Chondrocyte (in vitro differentiated cells): ENCODE measurements around the gene PTPRN2. TPM values are rescaled to one million over a fixed set of nuclear protein-coding genes. Genes with fewer than 3 reads are reported as not detected.
"Not testable (repeated sequence)": the region's sequence is repeated elsewhere in the genome, so short reads cannot be mapped to it uniquely, and the experiment has no call there.

Source experiments
- DNase-seq: peaks from one replicate; pipeline ENCODE4 v3.0.0; 2021; ENCODE audit warnings: mixed read lengths, low spot score
- H3K27ac Mint-ChIP-seq: one replicate; pipeline ENCODE4 v1.8.0; 2021; ENCODE audit warnings: mild to moderate bottlenecking, moderate library complexity, mixed read lengths; ENCODE audit not compliant: unreplicated experiment
- H3K27me3 Mint-ChIP-seq: 2 replicates; pipeline ENCODE4 v1.8.0; 2021; ENCODE audit warnings: low read depth, mixed read lengths
- H3K36me3 Mint-ChIP-seq: 2 replicates; pipeline ENCODE4 v1.8.0; 2021; ENCODE audit warnings: low read depth, mixed read lengths
- H3K4me1 Mint-ChIP-seq: 2 replicates; pipeline ENCODE4 v1.8.0; 2021; ENCODE audit warnings: low read depth, mild to moderate bottlenecking, mixed read lengths
- H3K4me3 Mint-ChIP-seq: one replicate; pipeline ENCODE4 v1.8.0; 2021; ENCODE audit warnings: mild to moderate bottlenecking, moderate library complexity, mixed read lengths; ENCODE audit not compliant: unreplicated experiment
- H3K9me3 Mint-ChIP-seq: 2 replicates; pipeline ENCODE4 v1.8.0; 2021; ENCODE audit warnings: low read depth, mixed read lengths
- total RNA-seq: library from RNA; stranded (reverse); gene quantifications from 3 replicates; pipeline ENCODE4 v1.2.1, GENCODE V29; 2021
- TF ChIP-seq, protein P1 (sequence below): fragments of 200-600 bp; sonication (generic); IDR thresholded peaks from 2 replicates; pipeline ENCODE4 v1.5.0; 2021; ENCODE audit warnings: antibody characterized with exemption, mild to moderate bottlenecking, moderate library complexity

PTPRN2 gene
- total RNA-seq, 1 donor from 2014 or later, result 0.30 TPM

DNA sequence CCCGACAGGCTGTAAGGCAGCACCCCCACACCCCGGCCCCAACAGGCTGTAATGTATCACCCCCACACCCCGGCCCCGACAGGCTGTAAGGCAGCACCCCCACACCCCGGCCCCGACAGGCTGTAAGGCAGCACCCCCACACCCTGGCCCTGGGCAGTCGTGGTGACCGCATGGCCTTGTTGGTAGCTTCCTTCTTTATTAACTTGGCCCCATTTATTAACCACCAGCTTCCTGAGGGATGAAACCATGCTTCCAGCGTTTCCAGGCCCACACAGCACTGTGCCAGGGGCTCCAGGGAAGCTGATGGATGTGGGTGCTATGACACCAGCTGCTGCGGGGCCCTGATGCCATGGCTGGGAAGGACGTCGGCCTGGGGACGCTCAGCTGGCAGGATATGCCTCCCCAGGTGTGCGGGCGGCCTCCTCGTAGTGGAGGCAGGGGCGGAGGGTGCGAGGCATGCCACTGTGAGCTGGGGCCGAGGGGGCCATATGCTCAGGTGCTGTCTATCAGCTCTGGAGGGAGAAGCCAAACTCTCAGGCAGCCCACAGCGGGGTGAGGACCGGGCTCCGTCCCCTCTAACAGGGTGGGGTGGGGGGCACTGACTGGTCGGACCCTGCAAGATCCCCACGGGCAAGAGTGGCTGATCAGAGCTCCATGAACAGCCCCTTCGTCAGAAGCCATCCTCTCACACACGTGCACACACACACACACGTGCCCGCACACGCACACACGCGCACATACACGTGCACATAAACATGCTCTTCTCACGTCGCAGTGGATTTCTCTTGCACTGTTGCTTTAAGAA, 311.0 kb downstream of the PTPRN2 start:
- Mint-ChIP-seq H3K9me3 (peaks cover 20% of the 10 kb centered on the region), H3K27me3 (no peaks in the 10 kb centered on the region), H3K27ac (no peak overlapping the region), H3K4me1 (no peaks in the 10 kb centered on the region), H3K4me3 (no peak overlapping the region), H3K36me3 (no peaks in the 10 kb centered on the region)
- TF ChIP-seq, protein P1, sequence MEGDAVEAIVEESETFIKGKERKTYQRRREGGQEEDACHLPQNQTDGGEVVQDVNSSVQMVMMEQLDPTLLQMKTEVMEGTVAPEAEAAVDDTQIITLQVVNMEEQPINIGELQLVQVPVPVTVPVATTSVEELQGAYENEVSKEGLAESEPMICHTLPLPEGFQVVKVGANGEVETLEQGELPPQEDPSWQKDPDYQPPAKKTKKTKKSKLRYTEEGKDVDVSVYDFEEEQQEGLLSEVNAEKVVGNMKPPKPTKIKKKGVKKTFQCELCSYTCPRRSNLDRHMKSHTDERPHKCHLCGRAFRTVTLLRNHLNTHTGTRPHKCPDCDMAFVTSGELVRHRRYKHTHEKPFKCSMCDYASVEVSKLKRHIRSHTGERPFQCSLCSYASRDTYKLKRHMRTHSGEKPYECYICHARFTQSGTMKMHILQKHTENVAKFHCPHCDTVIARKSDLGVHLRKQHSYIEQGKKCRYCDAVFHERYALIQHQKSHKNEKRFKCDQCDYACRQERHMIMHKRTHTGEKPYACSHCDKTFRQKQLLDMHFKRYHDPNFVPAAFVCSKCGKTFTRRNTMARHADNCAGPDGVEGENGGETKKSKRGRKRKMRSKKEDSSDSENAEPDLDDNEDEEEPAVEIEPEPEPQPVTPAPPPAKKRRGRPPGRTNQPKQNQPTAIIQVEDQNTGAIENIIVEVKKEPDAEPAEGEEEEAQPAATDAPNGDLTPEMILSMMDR, result no peak
- peak; percentile 85 for DNase-seq

DNA sequence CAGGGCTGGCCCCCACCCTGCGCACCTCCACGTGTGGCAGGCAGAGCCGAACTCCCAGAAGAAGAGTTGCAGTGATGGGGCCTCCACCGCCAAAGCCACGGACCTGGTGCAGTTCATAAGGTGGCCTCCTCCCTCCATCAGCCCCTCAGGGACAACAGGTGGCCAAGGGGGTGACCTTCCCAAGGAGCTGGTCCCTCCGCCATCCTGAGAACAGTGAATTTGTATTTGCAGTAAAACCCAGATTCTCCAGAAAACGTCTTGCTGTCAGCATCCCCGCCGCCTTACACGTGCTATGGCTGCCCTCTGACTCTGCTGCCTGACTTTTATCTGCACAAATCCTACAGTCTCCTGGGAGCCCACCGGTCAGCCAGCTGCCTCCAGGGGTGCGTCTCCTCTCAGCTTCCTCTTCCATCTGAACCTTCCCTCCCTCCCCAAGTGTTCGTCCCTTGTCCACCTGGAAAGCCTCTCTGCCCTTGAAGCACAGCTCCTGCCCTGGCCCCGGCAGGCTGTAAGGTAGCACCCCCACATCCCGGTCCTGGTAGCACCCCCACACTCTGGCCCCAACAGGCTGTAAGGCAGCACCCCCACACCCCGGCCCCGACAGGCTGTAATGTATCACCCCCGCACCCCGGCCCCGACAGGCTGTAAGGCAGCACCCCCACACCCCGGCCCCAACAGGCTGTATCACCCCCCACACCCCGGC, 311.8 kb downstream of the PTPRN2 start:
- Mint-ChIP-seq H3K4me1 (no peaks in the 10 kb centered on the region), H3K9me3 (peaks cover 21% of the 10 kb centered on the region)

DNA sequence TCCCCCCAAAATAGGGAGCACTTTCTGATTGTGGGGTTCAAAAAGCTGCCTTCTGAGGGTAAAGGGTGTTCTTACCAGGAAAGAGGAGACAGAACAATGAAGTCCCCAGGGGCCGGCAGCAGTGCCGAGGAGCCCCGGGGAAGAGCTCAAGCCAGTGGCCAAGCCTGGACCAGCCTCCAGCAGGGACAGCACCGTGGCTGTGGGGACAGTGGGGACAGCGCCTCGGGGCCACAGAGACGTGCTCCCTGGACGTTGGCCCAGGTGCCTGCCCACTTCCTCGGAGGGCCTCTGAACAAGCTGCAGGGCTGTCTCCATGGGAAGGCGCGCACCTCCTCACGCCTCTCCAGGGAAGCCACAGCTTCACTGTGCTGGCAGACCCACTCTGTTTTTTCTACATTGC, 312.6 kb downstream of the PTPRN2 start:
- TF ChIP-seq, protein P1, result no peak
- Mint-ChIP-seq H3K27ac (no peak overlapping the region), H3K4me1 (no peaks in the 10 kb centered on the region), H3K9me3 (peaks cover 15% of the 10 kb centered on the region), H3K27me3 (no peaks in the 10 kb centered on the region), H3K36me3 (no peaks in the 10 kb centered on the region), H3K4me3 (no peak overlapping the region)
- DNase-seq, result peak; percentile 83

More for the DNA sequence above, 311.8 kb downstream of the PTPRN2 start:
- Mint-ChIP-seq H3K27me3 (no peaks in the 10 kb centered on the region), H3K36me3 (no peaks in the 10 kb centered on the region), H3K27ac (no peak overlapping the region), H3K4me3 (no peak overlapping the region)
- TF ChIP-seq, protein P1, result no peak
- peak; percentile 78 for DNase-seq

DNA sequence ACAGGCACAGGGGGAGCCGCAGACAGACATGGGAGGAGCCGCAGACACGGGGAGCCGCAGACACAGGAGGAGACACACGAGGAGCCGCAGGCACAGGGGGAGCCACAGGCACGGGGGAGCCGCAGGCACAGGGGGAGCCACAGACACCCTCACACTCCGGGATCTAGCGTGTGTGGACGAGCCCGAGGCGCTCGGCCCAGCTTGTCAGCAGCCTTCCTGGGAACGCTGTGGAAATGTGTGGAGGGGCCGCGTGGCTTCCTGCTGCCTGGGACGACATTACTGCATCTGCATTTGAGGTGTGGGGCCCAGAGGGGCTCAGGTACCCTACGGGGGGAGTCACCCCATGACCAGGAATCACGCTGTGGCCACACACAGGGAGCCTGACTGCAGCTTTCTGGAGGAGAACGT, 313.2 kb downstream of the PTPRN2 start:
- Mint-ChIP-seq H3K4me1 (no peaks in the 10 kb centered on the region), H3K27me3 (no peaks in the 10 kb centered on the region), H3K9me3 (peaks cover 20% of the 10 kb centered on the region), H3K36me3 (no peaks in the 10 kb centered on the region), H3K4me3 (no peak overlapping the region), H3K27ac (no peak overlapping the region)
- peak; percentile 79 for DNase-seq
- TF ChIP-seq, protein P1, result no peak

DNA sequence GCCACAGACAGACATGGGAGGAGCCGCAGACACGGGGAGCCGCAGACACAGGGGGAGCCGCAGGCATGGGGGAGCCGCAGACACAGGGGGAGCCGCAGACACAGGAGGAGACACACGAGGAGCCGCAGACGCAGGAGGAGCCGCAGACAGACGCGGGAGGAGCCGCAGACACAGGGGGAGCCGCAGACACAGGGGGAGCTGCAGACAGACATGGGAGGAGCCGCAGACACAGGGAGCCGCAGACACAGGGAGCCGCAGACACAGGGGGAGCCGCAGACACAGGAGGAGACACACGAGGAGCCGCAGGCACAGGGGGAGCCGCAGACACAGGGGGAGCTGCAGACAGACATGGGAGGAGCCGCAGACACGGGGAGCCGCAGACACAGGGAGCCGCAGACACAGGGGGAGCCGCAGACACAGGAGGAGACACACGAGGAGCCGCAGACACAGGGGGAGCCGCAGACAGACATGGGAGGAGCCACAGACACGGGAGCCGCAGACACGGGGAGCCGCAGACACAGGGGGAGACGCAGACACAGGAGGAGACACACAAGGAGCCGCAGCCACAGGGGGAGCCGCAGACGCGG, 313.8 kb downstream of the PTPRN2 start:
- not testable (repeated sequence) for H3K4me3 Mint-ChIP-seq, H3K27me3 Mint-ChIP-seq, H3K27ac Mint-ChIP-seq, H3K36me3 Mint-ChIP-seq, H3K4me1 Mint-ChIP-seq
- peaks cover 17% of the 10 kb centered on the region for H3K9me3 Mint-ChIP-seq
- DNase-seq, result peak; percentile 93
